BE2C (cell line): ENCODE measurements around the gene RNF150.

Experiments used
- DNase-seq: peaks from one replicate; pipeline ENCODE4 v3.0.0-alpha.2; 2020
- H3K27me3 ChIP-seq: fragments of 250-450 bp; sonication (Bioruptor Pico); 2 replicates; pipeline ENCODE4 v1.5.1; 2020; ENCODE audit warnings: mild to moderate bottlenecking
- H3K36me3 ChIP-seq: fragments of 250-450 bp; sonication (Bioruptor Pico); 2 replicates; pipeline ENCODE4 v1.5.1; 2020; ENCODE audit warnings: mild to moderate bottlenecking
- H3K4me1 ChIP-seq: fragments of 250-450 bp; sonication (Bioruptor Pico); 2 replicates; pipeline ENCODE4 v1.5.1; 2020
- H3K4me3 ChIP-seq: 2 replicates; pipeline ENCODE4 v1.5.1; 2011; ENCODE audit warnings: low read depth, low read length
- H3K9me3 ChIP-seq: fragments of 250-450 bp; sonication (Bioruptor Pico); 2 replicates; pipeline ENCODE4 v1.5.1; 2020
- TF ChIP-seq, protein P1 (sequence below): IDR thresholded peaks from 2 replicates; pipeline ENCODE4 v1.5.1; 2012; ENCODE audit warnings: mild to moderate bottlenecking, low read depth, low read length

The RNF150 gene

DNA sequence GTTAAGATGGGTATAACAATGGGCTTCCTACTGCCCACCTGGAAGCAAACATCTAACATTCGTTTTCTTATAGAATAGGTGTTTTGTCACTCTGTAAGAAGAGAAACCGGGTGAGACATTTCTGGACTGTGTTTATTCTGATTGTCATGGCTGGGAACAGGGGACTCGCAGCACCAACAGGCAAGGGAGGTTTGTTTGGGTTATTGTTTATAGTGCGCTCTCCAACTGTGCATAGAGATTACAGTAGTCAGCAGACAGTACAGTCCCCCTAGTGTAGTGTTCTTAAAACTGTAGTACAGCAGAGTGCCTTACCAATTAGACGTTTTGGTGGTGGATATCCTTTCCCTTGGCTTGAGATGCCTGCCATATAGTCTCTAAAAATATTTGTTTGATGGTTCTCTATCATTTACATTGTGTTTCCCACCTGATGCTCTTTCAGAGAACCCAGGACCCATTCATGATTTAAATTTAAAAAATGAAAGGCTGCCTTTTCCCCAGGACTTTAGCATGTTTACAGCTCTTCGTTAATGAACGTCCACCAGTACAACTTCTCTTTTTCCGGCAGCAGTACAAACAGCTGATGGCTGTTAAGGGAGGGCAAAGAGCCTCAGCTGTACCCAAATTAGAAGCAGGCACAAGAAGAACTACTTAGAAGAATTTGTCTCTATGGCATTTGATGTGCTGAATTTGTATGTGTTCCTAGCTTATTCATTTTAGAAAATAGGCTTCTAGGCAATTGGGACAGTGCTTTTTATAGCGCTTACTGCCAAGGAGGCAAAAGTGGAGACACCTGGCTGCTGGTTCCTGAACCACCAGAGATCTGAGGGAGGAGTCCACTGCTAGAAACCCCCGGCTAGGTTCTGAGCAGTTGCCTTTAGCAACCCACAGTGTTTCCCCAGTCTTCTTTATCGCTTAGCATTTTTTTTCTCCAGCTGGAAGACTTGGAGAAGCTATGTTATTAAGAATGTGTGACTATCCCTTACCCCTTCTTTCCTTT lies 1.0 kb upstream of the RNF150 start:
- Histone ChIP-seq H3K4me3 (no peak overlapping the region), H3K4me1 (no peaks in the 10 kb centered on the region), H3K9me3 (no peaks in the 10 kb centered on the region), H3K27me3 (no peaks in the 10 kb centered on the region), H3K36me3 (no peaks in the 10 kb centered on the region; the same call in 1 of the 2 replicates)
- TF ChIP-seq, protein P1, sequence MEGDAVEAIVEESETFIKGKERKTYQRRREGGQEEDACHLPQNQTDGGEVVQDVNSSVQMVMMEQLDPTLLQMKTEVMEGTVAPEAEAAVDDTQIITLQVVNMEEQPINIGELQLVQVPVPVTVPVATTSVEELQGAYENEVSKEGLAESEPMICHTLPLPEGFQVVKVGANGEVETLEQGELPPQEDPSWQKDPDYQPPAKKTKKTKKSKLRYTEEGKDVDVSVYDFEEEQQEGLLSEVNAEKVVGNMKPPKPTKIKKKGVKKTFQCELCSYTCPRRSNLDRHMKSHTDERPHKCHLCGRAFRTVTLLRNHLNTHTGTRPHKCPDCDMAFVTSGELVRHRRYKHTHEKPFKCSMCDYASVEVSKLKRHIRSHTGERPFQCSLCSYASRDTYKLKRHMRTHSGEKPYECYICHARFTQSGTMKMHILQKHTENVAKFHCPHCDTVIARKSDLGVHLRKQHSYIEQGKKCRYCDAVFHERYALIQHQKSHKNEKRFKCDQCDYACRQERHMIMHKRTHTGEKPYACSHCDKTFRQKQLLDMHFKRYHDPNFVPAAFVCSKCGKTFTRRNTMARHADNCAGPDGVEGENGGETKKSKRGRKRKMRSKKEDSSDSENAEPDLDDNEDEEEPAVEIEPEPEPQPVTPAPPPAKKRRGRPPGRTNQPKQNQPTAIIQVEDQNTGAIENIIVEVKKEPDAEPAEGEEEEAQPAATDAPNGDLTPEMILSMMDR = peak; percentile 35; the same call in 1 of the 2 replicates
- DNase-seq = no peak

DNA sequence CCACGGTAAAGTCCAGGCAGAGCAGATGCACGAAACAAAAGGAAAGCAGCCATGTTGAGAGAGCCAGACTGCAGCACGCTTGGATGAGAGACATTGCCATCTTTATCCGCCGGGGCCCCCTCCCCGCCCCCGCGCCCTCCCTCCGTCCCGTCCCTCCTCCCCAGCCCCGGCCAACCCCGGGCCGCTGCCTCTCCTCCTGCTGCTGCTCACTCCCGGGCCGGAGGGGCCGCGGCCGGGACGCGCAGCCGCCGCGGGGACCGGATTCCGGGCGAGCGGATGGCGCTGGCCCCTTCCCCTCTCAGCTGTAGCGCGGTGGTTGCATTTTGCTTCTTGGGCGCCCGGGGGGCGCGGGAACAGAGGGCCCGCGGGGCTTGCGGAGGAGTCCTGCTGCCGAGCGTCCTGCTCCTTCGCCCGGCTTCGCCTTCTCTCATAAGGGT lies 542 bp downstream of the RNF150 start:
- Histone ChIP-seq H3K9me3 (no peaks in the 10 kb centered on the region), H3K27me3 (no peaks in the 10 kb centered on the region), H3K4me1 (peaks cover 3% of the 10 kb centered on the region; the same call in 1 of the 2 replicates), H3K36me3 (peaks cover 2% of the 10 kb centered on the region; the same call in 1 of the 2 replicates), H3K4me3 (peak overlapping the region; percentile 90)
- TF ChIP-seq, protein P1 = no peak
- peak; percentile 68 for DNase-seq

DNA sequence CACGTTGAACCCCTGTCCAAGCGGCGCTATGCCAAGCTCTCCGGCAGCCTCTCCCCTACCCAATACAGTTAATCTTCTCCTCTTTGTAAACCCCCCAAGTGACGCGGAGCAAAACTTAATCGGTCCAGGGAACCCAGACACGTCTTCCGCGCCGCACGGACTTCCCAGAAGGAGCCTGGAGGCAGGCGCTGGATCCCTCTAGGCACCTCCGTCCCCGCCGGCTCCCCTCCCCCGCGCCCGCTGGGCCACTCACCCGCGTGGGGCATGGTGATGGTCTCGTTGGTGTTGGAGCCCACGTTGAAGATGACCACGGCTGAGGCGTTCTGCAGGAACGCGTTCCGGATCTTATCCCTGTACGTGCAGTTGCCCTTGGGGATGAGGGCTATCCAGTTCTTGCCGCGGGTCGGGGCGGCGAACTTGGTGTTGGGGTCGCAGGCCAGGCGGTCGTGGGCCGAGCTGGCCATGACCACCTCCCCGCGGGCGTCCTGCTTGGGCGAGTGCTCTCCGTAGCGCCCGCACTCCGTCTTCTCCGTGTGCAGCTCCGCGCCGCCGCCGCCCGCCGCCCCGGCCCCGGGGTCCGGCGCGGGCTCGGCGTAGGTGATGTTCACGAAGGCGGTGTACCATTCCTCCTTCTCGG lies 1.1 kb downstream of the RNF150 start:
- peak; percentile 49 for DNase-seq
- Histone ChIP-seq H3K4me3 (peak overlapping the region; percentile 90), H3K4me1 (peaks cover 3% of the 10 kb centered on the region; the same call in 1 of the 2 replicates), H3K9me3 (no peaks in the 10 kb centered on the region), H3K27me3 (no peaks in the 10 kb centered on the region), H3K36me3 (peaks cover 3% of the 10 kb centered on the region; the same call in 1 of the 2 replicates)
- TF ChIP-seq, protein P1 = no peak

DNA sequence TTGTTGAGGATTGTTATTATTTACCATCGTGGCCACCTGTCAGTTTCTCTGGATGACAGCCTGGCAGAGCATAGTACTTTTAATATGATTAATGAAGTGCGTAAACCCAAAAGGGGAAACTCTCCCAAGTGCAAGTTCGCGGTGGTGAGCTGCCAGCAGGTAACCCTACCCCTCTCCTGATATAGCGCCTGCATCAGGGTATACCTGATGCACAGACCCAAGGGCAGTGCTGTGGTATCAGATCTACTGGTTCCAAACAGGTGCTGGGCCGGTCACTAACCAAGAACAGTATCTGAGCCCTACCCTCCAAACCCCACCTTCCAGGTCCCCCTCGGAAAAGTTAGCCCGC lies 1.6 kb downstream of the RNF150 start:
- TF ChIP-seq, protein P1 = no peak
- Histone ChIP-seq H3K4me1 (peaks cover 5% of the 10 kb centered on the region; the same call in 1 of the 2 replicates), H3K36me3 (peaks cover 3% of the 10 kb centered on the region; the same call in 1 of the 2 replicates), H3K9me3 (no peaks in the 10 kb centered on the region), H3K27me3 (no peaks in the 10 kb centered on the region), H3K4me3 (peak overlapping the region; percentile 90)
- DNase-seq = no peak

DNA sequence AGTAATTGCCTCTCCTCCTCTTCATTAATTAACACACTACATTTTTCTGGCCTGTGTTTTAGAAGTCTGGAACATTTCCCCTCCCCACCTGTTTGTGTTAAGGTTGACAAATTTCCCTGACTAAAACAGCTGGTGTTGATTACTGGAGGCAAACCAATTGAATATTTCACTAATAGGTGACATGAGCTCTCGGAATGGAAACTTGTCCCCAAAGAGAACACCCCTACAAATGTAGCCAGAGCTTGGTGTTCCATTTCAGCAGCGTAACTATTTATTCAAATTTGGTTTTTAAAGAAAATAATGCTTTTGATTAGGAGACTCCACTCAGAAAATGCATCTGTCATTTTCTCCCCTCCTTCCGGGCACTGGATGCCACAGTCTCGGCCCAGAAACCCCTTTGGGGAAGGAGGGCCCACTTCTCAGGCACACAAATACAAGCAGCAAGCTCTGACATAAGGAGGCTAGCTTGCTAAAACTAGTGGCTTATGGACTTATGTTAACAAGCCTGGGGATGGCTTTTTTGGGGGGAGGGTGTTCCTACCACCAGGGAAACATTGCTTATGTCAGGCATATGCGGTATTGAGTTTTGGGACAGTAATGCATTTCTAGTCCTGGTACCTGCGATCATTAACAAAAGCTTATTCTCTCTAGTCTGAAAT lies 2.2 kb downstream of the RNF150 start:
- DNase-seq = no peak
- Histone ChIP-seq H3K4me3 (peak overlapping the region; percentile 90), H3K27me3 (no peaks in the 10 kb centered on the region), H3K9me3 (no peaks in the 10 kb centered on the region), H3K36me3 (peaks cover 3% of the 10 kb centered on the region; the same call in 1 of the 2 replicates), H3K4me1 (peaks cover 5% of the 10 kb centered on the region; the same call in 1 of the 2 replicates)
- TF ChIP-seq, protein P1 = no peak
